ACC112 (cell line): Measurements from ENCODE around the gene BICRA.
"Not testable (repeated sequence)": the region's sequence is repeated elsewhere in the genome, so short reads cannot be mapped to it uniquely, and the experiment has no call there.

Experiments used
- H2AFZ ChIP-seq: fragments of 200-600 bp; sonication (generic); one replicate; pipeline ENCODE4 v1.6.0; 2017; ENCODE audit warnings: antibody characterized with exemption, low read length; ENCODE audit not compliant: unreplicated experiment
- H3K27ac ChIP-seq: fragments of 200-600 bp; sonication (generic); 2 replicates; pipeline ENCODE4 v1.5.1; 2014; ENCODE audit warnings: low read depth, mild to moderate bottlenecking, antibody characterized with exemption, low read length, moderate library complexity
- H3K27me3 ChIP-seq: fragments of 200-600 bp; sonication (generic); 2 replicates; pipeline ENCODE4 v1.6.1; 2014; ENCODE audit warnings: mild to moderate bottlenecking, antibody characterized with exemption, low read length, moderate library complexity, mixed read lengths; ENCODE audit not compliant: insufficient read depth
- H3K36me3 ChIP-seq: fragments of 200-600 bp; sonication (generic); 2 replicates; pipeline ENCODE4 v1.6.1; 2016; ENCODE audit warnings: mild to moderate bottlenecking, antibody characterized with exemption, low read length, moderate library complexity, mixed read lengths; ENCODE audit not compliant: insufficient read depth
- H3K4me1 ChIP-seq: fragments of 200-600 bp; sonication (generic); one replicate; pipeline ENCODE4 v1.6.1; 2016; ENCODE audit warnings: low read length, mixed read lengths; ENCODE audit not compliant: insufficient read depth, unreplicated experiment, control insufficient read depth
- H3K4me3 ChIP-seq: fragments of 200-600 bp; sonication (generic); 2 replicates; pipeline ENCODE4 v1.5.1; 2014; ENCODE audit warnings: mild to moderate bottlenecking, low read depth, low read length
- H3K79me2 ChIP-seq: fragments of 200-600 bp; sonication (generic); one replicate; pipeline ENCODE4 v1.6.0; 2016; ENCODE audit warnings: low read length; ENCODE audit not compliant: control insufficient read depth, unreplicated experiment, insufficient read depth

Gene BICRA

GRCh38 chr19:47702671-47703070 lies 93.7 kb downstream of the BICRA start:
- Histone ChIP-seq H3K79me2 (no peaks in the 10 kb centered on the region), H2AFZ (no peak overlapping the region), H3K27me3 (no peaks in the 10 kb centered on the region), H3K4me3 (no peak overlapping the region), H3K4me1 (no peaks in the 10 kb centered on the region), H3K36me3 (no peaks in the 10 kb centered on the region), H3K27ac (no peak overlapping the region)

- Histone ChIP-seq H3K79me2 (no peaks in the 10 kb centered on the region), H3K36me3 (no peaks in the 10 kb centered on the region), H2AFZ (no peak overlapping the region), H3K4me1 (no peaks in the 10 kb centered on the region), H3K4me3 (no peak overlapping the region), H3K27ac (no peak overlapping the region; the same call in 1 of the 2 replicates), H3K27me3 (no peaks in the 10 kb centered on the region)
Measured at GRCh38 chr19:47703301-47703700, 94.4 kb downstream of the BICRA start.

- Histone ChIP-seq H3K27me3 (no peaks in the 10 kb centered on the region), H3K4me3 (no peak overlapping the region), H3K27ac (no peak overlapping the region), H3K79me2 (no peaks in the 10 kb centered on the region), H3K4me1 (no peaks in the 10 kb centered on the region), H2AFZ (no peak overlapping the region), H3K36me3 (no peaks in the 10 kb centered on the region)
Measured at GRCh38 chr19:47704024-47704423, 95.1 kb downstream of the BICRA start.

- Histone ChIP-seq H3K79me2 (no peaks in the 10 kb centered on the region), H3K4me3 (no peak overlapping the region), H3K27ac (no peak overlapping the region), H2AFZ (no peak overlapping the region), H3K27me3 (no peaks in the 10 kb centered on the region), H3K36me3 (no peaks in the 10 kb centered on the region), H3K4me1 (no peaks in the 10 kb centered on the region)
Measured at GRCh38 chr19:47704656-47705055, 95.7 kb downstream of the BICRA start.

- no peaks in the 10 kb centered on the region for H3K79me2 ChIP-seq
- H3K27ac ChIP-seq, result no peak overlapping the region
- H3K4me3 ChIP-seq, result no peak overlapping the region
- no peaks in the 10 kb centered on the region for H3K36me3 ChIP-seq
- no peak overlapping the region for H2AFZ ChIP-seq
- H3K27me3 ChIP-seq, result no peaks in the 10 kb centered on the region
- no peaks in the 10 kb centered on the region for H3K4me1 ChIP-seq
Measured at GRCh38 chr19:47707135-47707925, 98.4 kb downstream of the BICRA start.

GRCh38 chr19:47711652-47712242 lies 102.8 kb downstream of the BICRA start:
- Histone ChIP-seq H3K27ac (no peak overlapping the region), H3K4me3 (no peak overlapping the region), H3K36me3 (0 out of 2 replicates have a peak, but pooled peaks cover 2% of the 10 kb centered on the region), H3K79me2 (peaks cover 33% of the 10 kb centered on the region), H3K4me1 (peaks cover 6% of the 10 kb centered on the region), H3K27me3 (no peaks in the 10 kb centered on the region), H2AFZ (no peak overlapping the region)

GRCh38 chr19:47713046-47714021 lies 104.4 kb downstream of the BICRA start, which contains the start of gene EHD2:
EHD2 (plus strand) TSS chr19:47713422; CDS start chr19:47716613, 3,191 bp downstream.
- H2AFZ ChIP-seq, result no peak within 1 kb of the TSS
- peak within 1 kb of the TSS; percentile 24 for H3K27ac ChIP-seq
- H3K4me1 ChIP-seq, result peaks cover 7% of the 10 kb centered on the region
- H3K79me2 ChIP-seq, result peaks cover 40% of the 10 kb centered on the region
- H3K4me3 ChIP-seq, result peak within 1 kb of the TSS; percentile 83
- H3K27me3 ChIP-seq, result no peaks in the 10 kb centered on the region
- 0 out of 2 replicates have a peak, but pooled peaks cover 3% of the 10 kb centered on the region for H3K36me3 ChIP-seq

- no peaks in the 10 kb centered on the region for H3K27me3 ChIP-seq
- peaks cover 15% of the 10 kb centered on the region for H3K4me1 ChIP-seq
- peak overlapping the region; percentile 24; the same call in 1 of the 2 replicates for H3K27ac ChIP-seq
- 0 out of 2 replicates have a peak, but pooled peaks cover 3% of the 10 kb centered on the region for H3K36me3 ChIP-seq
- no peak overlapping the region for H2AFZ ChIP-seq
- H3K79me2 ChIP-seq, result peaks cover 40% of the 10 kb centered on the region
- peak overlapping the region; percentile 83 for H3K4me3 ChIP-seq
Measured at GRCh38 chr19:47714339-47714738, 105.4 kb downstream of the BICRA start.

GRCh38 chr19:47714855-47715254 lies 105.9 kb downstream of the BICRA start:
- H3K27ac ChIP-seq, H3K27me3 ChIP-seq, H2AFZ ChIP-seq, H3K36me3 ChIP-seq: not testable (repeated sequence)
- H3K79me2 ChIP-seq, result peaks cover 45% of the 10 kb centered on the region
- peaks cover 20% of the 10 kb centered on the region for H3K4me1 ChIP-seq
- peak overlapping the region; percentile 83 for H3K4me3 ChIP-seq

GRCh38 chr19:47716270-47716937 lies 107.5 kb downstream of the BICRA start:
- H3K36me3 ChIP-seq, result 0 out of 2 replicates have a peak, but pooled peaks cover 3% of the 10 kb centered on the region
- peaks cover 20% of the 10 kb centered on the region for H3K4me1 ChIP-seq
- no peak overlapping the region for H2AFZ ChIP-seq
- H3K4me3 ChIP-seq, result 0 out of 2 replicates have a peak overlapping the region, but pooled peaks have one; percentile 12
- H3K27me3 ChIP-seq, result no peaks in the 10 kb centered on the region
- no peak overlapping the region for H3K27ac ChIP-seq
- H3K79me2 ChIP-seq, result peaks cover 53% of the 10 kb centered on the region
